HCT116 (cell line): ENCODE results near the gene SHROOM3. TPM values are rescaled to one million over a fixed set of nuclear protein-coding genes. Genes with fewer than 3 reads are reported as not detected.

Source experiments
- ATAC-seq: fragments of 200-7000 bp; cut with Tn5 transposase; 2 replicates; pipeline ENCODE4 v1.9.1; 2020; ENCODE audit warnings: mild to moderate bottlenecking, moderate library complexity
- BruUV-seq: library from RNA; stranded (reverse); fragments of 400-500 nt; replicated peaks from 2 replicates; lab custom pipeline; 2021; lab: Mats Ljungman, UMichigan
- CTCF ChIA-PET: fragments of 300-600 bp; sonication (Branson Sonifier 250); formaldehyde crosslinking; loops from one replicate; lab custom pipeline; 2021; ENCODE audit warnings: antibody characterized with exemption; lab: Charles Lee
- POLR2A ChIA-PET: fragments of 300-600, 350-600 bp; sonication (Branson Sonifier 250); formaldehyde crosslinking; loops from one replicate; lab custom pipeline; 2021; ENCODE audit warnings: antibody characterized with exemption; lab: Charles Lee
- RAD21 ChIA-PET, 2 experiments: fragments of 300-600 bp; sonication (Branson Sonifier 250); formaldehyde crosslinking; loops; one replicate each; lab custom pipeline; 2023; ENCODE audit warnings: low total read pairs in 2 of 2; ENCODE audit not compliant: uncharacterized antibody in 2 of 2, unreplicated experiment in 2 of 2, low non-redundant PET in 1 of 2; lab: Charles Lee
- DNase-seq: peaks from one replicate; pipeline ENCODE4 v3.0.0-alpha.2; 2010; ENCODE audit warnings: low read depth, low spot score
- H2AFZ ChIP-seq: fragments of 200-600 bp; shearing (Covaris generic), sonication (generic); 2 replicates; pipeline ENCODE4 v1.6.1; 2017; ENCODE audit warnings: low read depth, mixed run types, mixed read lengths, antibody characterized with exemption, low read length; ENCODE audit not compliant: poor library complexity, severe bottlenecking
- H3K27ac ChIP-seq: 2 replicates; pipeline ENCODE4 v1.5.1; 2012; ENCODE audit warnings: low read depth, low read length
- H3K27me3 ChIP-seq: fragments of 200-600 bp; sonication (generic); 2 replicates; pipeline ENCODE4 v1.6.1; 2016; ENCODE audit warnings: mixed run types, low read length, mixed read lengths; ENCODE audit not compliant: insufficient read depth
- H3K36me3 ChIP-seq, 2 experiments: fragments of 200-500 bp in 1 of 2; fragments of 200-600 bp in 1 of 2; sonication (Bioruptor generic) in 1 of 2; sonication (generic) in 1 of 2; 2 replicates each; pipeline versions ENCODE4 v1.5.1 to v1.6.1; 2014 to 2016; ENCODE audit warnings: low read length in 2 of 2, inconsistent platforms in 1 of 2, mixed read lengths in 1 of 2, mixed run types in 1 of 2; ENCODE audit not compliant: insufficient read depth in 2 of 2, control insufficient read depth in 1 of 2
- H3K4me1 ChIP-seq, 2 experiments: fragments of 200-600 bp in 1 of 2; sonication (generic) in 1 of 2; 2 replicates each; pipeline versions ENCODE4 v1.5.1 to v1.6.1; 2012 to 2017; ENCODE audit warnings: low read length in 2 of 2, inconsistent platforms in 1 of 2, mild to moderate bottlenecking in 1 of 2, mixed read lengths in 1 of 2, mixed run types in 1 of 2, moderate library complexity in 1 of 2; ENCODE audit not compliant: insufficient read depth in 2 of 2, control insufficient read depth in 1 of 2
- H3K4me2 ChIP-seq: fragments of 200-600 bp; sonication (generic); 2 replicates; pipeline ENCODE4 v1.6.1; 2017; ENCODE audit warnings: mixed run types, low read length, mixed read lengths
- H3K4me3 ChIP-seq, 2 experiments: fragments of 200-600 bp in 1 of 2; sonication (generic) in 1 of 2; replicated peaks in 1 of 2; 2 replicates each; pipeline ENCODE4 v1.5.1; 2011 to 2016; ENCODE audit warnings: low read length in 2 of 2, control low read depth in 1 of 2, low read depth in 1 of 2, mild to moderate bottlenecking in 1 of 2, mixed read lengths in 1 of 2, mixed run types in 1 of 2
- H3K79me2 ChIP-seq: fragments of 200-600 bp; sonication (generic); 2 replicates; pipeline ENCODE4 v1.6.1; 2017; ENCODE audit warnings: mild to moderate bottlenecking, mixed run types, low read length, moderate library complexity, mixed read lengths; ENCODE audit not compliant: insufficient read depth
- H3K9ac ChIP-seq: fragments of 200-600 bp; sonication (generic); 2 replicates; pipeline ENCODE4 v1.6.1; 2016; ENCODE audit warnings: low read length, mixed read lengths
- H3K9me2 ChIP-seq: fragments of 200-600 bp; sonication (generic), shearing (Covaris generic); 2 replicates; pipeline ENCODE4 v1.6.1; 2017; ENCODE audit warnings: mixed run types, mild to moderate bottlenecking, moderate library complexity; ENCODE audit not compliant: insufficient read depth
- H3K9me3 ChIP-seq, 2 experiments: fragments of 200-500 bp in 1 of 2; fragments of 200-600 bp in 1 of 2; sonication (Bioruptor generic) in 1 of 2; sonication (generic) in 1 of 2; 2 replicates each; pipeline ENCODE4 v1.6.1; 2014 to 2017; ENCODE audit warnings: low read length in 2 of 2, mixed read lengths in 2 of 2, inconsistent platforms in 1 of 2, low read depth in 1 of 2, mild to moderate bottlenecking in 1 of 2, mixed run types in 1 of 2, moderate library complexity in 1 of 2; ENCODE audit not compliant: control insufficient read depth in 1 of 2, insufficient read depth in 1 of 2
- H4K20me1 ChIP-seq: fragments of 200-600 bp; sonication (generic), shearing (Covaris generic); 2 replicates; pipeline ENCODE4 v1.6.1; 2017; ENCODE audit warnings: mixed run types, mild to moderate bottlenecking, moderate library complexity; ENCODE audit not compliant: insufficient read depth
- ATF3 ChIP-seq: IDR thresholded peaks from 2 replicates; pipeline ENCODE4 v1.6.1; 2012
- CEBPB ChIP-seq: IDR thresholded peaks from 2 replicates; pipeline ENCODE4 v1.6.1; 2012; ENCODE audit warnings: low read depth
- EGR1 ChIP-seq: IDR thresholded peaks from 2 replicates; pipeline ENCODE4 v1.6.1; 2012; ENCODE audit warnings: low read depth
- POLR2AphosphoS5 ChIP-seq: IDR thresholded peaks from 2 replicates; pipeline ENCODE4 v1.6.1; 2011; ENCODE audit warnings: mild to moderate bottlenecking, low read depth, low read length, moderate library complexity
- REST ChIP-seq: IDR thresholded peaks from 2 replicates; pipeline ENCODE4 v1.6.1; 2012; ENCODE audit warnings: low read depth
- SP1 ChIP-seq: IDR thresholded peaks from 2 replicates; pipeline ENCODE4 v1.6.1; 2012; ENCODE audit warnings: low read depth
- TCF7L2 ChIP-seq: IDR thresholded peaks from 2 replicates; pipeline ENCODE4 v1.7.0; 2011; ENCODE audit warnings: borderline replicate concordance, inconsistent platforms; ENCODE audit not compliant: insufficient read depth, insufficient read length; ENCODE audit errors: extremely low read depth
- intact Hi-C: fragments of 100-400 bp; cut with micrococcal nuclease; formaldehyde crosslinking; loops from 2 replicates; pipeline ENCODE4 v1.10.0; 2022
- total RNA-seq: library from RNA; stranded (reverse); gene quantifications from one replicate; pipeline ENCODE4 v1.2.1, GENCODE V29; 2021; ENCODE audit not compliant: unreplicated experiment

The SHROOM3 gene
- total RNA-seq, 1 experiment from 2014 or later: 22.5 TPM

- TF ChIP-seq REST: no peak
These were observed 155.1 kb downstream of the SHROOM3 start (continued) for GRCh38 chr4:76589872-76590797.

- no peak for DNase-seq
- intact Hi-C loops: no loop called here
These were observed 155.8 kb downstream of the SHROOM3 start for GRCh38 chr4:76590798-76591281.

More at GRCh38 chr4:76590798-76591281, 155.8 kb downstream of the SHROOM3 start:
- H3K4me2 ChIP-seq: peak overlapping the region; percentile 82
- peak overlapping the region; percentile 57; the same call in 1 of the 2 replicates for H3K9ac ChIP-seq
- H3K9me3 ChIP-seq: no peaks in the 10 kb centered on the region
- ChIA-PET CTCF (no interaction called here), RAD21 (no interaction called here), POLR2A (no interaction called here)
- H3K36me3 ChIP-seq: no peaks in the 10 kb centered on the region
- no peak overlapping the region for H3K4me3 ChIP-seq
- no TSS peak for BruUV-seq
- no peaks in the 10 kb centered on the region for H3K79me2 ChIP-seq
- no peak overlapping the region for H2AFZ ChIP-seq
- H4K20me1 ChIP-seq: no peaks in the 10 kb centered on the region
- no peaks in the 10 kb centered on the region for H3K27me3 ChIP-seq
- no peak for ATAC-seq
- peaks cover 14 to 42% of the 10 kb centered on the region in 2 experiments for H3K4me1 ChIP-seq
- TF ChIP-seq ATF3 (no peak), TCF7L2 (no peak), SP1 (no peak), EGR1 (no peak), POLR2AphosphoS5 (no peak), CEBPB (no peak)
- H3K27ac ChIP-seq: no peak overlapping the region; the same call in 1 of the 2 replicates
- no peaks in the 10 kb centered on the region for H3K9me2 ChIP-seq
